Astrocyte of the cerebellum (primary cell): ENCODE measurements around the gene EBF4.

Experiments used
- DNase-seq: peaks from one replicate; pipeline ENCODE4 v3.0.0-alpha.2; 2011; ENCODE audit warnings: low read depth
- H3K4me3 ChIP-seq: 2 replicates; pipeline ENCODE4 v1.5.1; 2011; ENCODE audit warnings: mild to moderate bottlenecking, low read depth, low read length, moderate library complexity
- CTCF ChIP-seq: IDR thresholded peaks from 2 replicates; pipeline ENCODE4 v1.5.1; 2012; ENCODE audit warnings: low read length, low read depth, moderate library complexity, mild to moderate bottlenecking; ENCODE audit errors: missing control alignments
- in situ Hi-C: cut with HindIII; loops from 2 replicates; pipeline ENCODE4 v1.10.0; 2017; ENCODE audit warnings: low sequenced_read_pairs

EBF4 gene

GRCh38 chr20:2707353-2708072 is 14.9 kb downstream of the EBF4 start:
- in situ Hi-C loops = no loop called here
- no peak overlapping the region for H3K4me3 ChIP-seq
- DNase-seq = no peak
- TF ChIP-seq CTCF = no peak

- no peak for TF ChIP-seq CTCF
- in situ Hi-C loops = no loop called here
- no peak overlapping the region for H3K4me3 ChIP-seq
- no peak for DNase-seq
Measured at GRCh38 chr20:2708073-2708415, 15.5 kb downstream of the EBF4 start.

- H3K4me3 ChIP-seq = no peak overlapping the region
- TF ChIP-seq CTCF = no peak
- DNase-seq = no peak
- in situ Hi-C loops = no loop called here
Measured at GRCh38 chr20:2708665-2709064, 16.1 kb downstream of the EBF4 start.

GRCh38 chr20:2709205-2709981 is 16.8 kb downstream of the EBF4 start:
- no peak for DNase-seq
- H3K4me3 ChIP-seq = no peak overlapping the region
- no peak for TF ChIP-seq CTCF
- in situ Hi-C loops = no loop called here

DNA sequence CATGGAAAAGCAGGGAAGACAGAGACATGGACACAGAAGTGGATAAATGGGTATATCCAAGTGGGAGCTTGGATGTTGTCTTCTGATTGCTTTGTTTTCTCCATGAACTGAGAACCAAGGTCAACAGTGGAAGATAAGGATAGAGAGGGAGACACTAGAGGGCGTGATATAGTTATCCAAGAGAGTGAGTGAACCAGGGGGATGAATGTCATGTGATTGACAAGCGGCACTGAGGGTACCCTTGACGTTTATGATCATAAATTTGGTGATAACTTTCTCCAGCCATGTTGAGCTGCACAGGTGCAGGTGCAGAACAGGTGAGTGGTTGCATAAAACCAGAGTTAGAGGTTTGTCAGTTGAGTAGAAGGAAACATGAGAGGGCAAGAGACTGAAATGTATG is 20.7 kb downstream of the EBF4 start:
- in situ Hi-C loops = no loop called here
- H3K4me3 ChIP-seq = no peak overlapping the region
- TF ChIP-seq CTCF = peak; percentile 6
- DNase-seq = no peak

DNA sequence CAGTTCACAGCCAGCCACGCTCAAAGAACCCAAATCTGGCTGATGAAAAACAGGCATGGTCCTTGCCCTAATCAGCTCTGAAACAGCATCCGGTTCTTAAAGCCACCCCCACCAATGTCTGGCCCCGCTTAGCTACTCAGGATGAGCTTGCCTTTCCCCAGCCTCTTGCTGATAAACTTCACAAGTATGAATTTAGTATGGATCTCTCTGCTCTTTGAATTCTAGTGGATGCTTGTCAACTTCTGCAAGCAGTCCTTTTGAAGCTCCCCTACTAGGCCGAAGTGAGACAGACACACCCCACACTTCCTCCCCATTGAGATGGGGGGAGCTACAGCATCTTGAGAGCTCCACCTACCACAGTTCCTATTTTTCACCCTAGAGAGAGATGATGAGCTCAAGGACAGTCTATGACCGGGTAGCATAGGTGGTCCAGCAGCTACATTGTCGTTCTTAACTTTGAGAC is 36.7 kb downstream of the EBF4 start:
- DNase-seq = no peak
- no peak for TF ChIP-seq CTCF
- H3K4me3 ChIP-seq = no peak overlapping the region
- in situ Hi-C loops = no loop called here
